DND-41 (cell line): ENCODE results near the gene FRRS1L.

ENCODE experiments used
- ATAC-seq: fragments of 200-7000 bp; cut with Tn5 transposase; 3 replicates; pipeline ENCODE4 v1.9.1; 2021; ENCODE audit warnings: low read depth; ENCODE audit not compliant: insufficient read depth
- DNase-seq: peaks from one replicate; pipeline ENCODE4 v3.0.0-alpha.2; 2020
- H2AFZ ChIP-seq: 2 replicates; pipeline ENCODE4 v1.6.0; 2012; ENCODE audit warnings: low read depth, low read length
- H3K27ac ChIP-seq: 2 replicates; pipeline ENCODE4 v1.5.1; 2012; ENCODE audit warnings: low read length, inconsistent platforms
- H3K27me3 ChIP-seq: fragments of 200-600 bp; sonication (generic); 2 replicates; pipeline ENCODE4 v1.6.0; 2012; ENCODE audit warnings: low read length, mild to moderate bottlenecking, inconsistent platforms; ENCODE audit not compliant: insufficient read depth, poor library complexity
- H3K36me3 ChIP-seq: 2 replicates; pipeline ENCODE4 v1.5.1; 2012; ENCODE audit warnings: low read length, inconsistent platforms; ENCODE audit not compliant: insufficient read depth
- H3K4me1 ChIP-seq: 2 replicates; pipeline ENCODE4 v1.5.1; 2012; ENCODE audit warnings: mild to moderate bottlenecking, low read length; ENCODE audit not compliant: insufficient read depth
- H3K4me2 ChIP-seq: 2 replicates; pipeline ENCODE4 v1.6.0; 2012; ENCODE audit warnings: mild to moderate bottlenecking, moderate library complexity, low read length, inconsistent platforms; ENCODE audit not compliant: insufficient read depth
- H3K4me3 ChIP-seq, 2 experiments: fragments of 200-600 bp in 1 of 2; shearing (Covaris generic) in 1 of 2; 2 replicates each; pipeline ENCODE4 v1.5.1; 2012 to 2016; ENCODE audit warnings: inconsistent platforms in 2 of 2, low read length in 2 of 2, mild to moderate bottlenecking in 2 of 2, low read depth in 1 of 2, moderate library complexity in 1 of 2
- H3K79me2 ChIP-seq: 2 replicates; pipeline ENCODE4 v1.6.0; 2012; ENCODE audit warnings: low read length, inconsistent platforms; ENCODE audit not compliant: insufficient read depth
- H3K9ac ChIP-seq: 2 replicates; pipeline ENCODE4 v1.6.0; 2012; ENCODE audit warnings: low read depth, mild to moderate bottlenecking, inconsistent platforms, low read length, moderate library complexity
- H3K9me3 ChIP-seq: 2 replicates; pipeline ENCODE4 v1.5.1; 2012; ENCODE audit warnings: low read length, moderate library complexity, mild to moderate bottlenecking, inconsistent platforms; ENCODE audit not compliant: insufficient read depth, severe bottlenecking
- H4K20me1 ChIP-seq: 2 replicates; pipeline ENCODE4 v1.6.0; 2012; ENCODE audit warnings: low read length; ENCODE audit not compliant: insufficient read depth
- EZH2 ChIP-seq: IDR thresholded peaks from 3 replicates; pipeline ENCODE4 v1.6.1; 2012; ENCODE audit warnings: borderline replicate concordance, low read depth, mild to moderate bottlenecking, moderate library complexity, low read length, inconsistent platforms; ENCODE audit not compliant: severe bottlenecking
- TF ChIP-seq, protein P1 (sequence below): IDR thresholded peaks from 2 replicates; pipeline ENCODE4 v1.5.1; 2012; ENCODE audit warnings: borderline replicate concordance, low read length, moderate library complexity, mild to moderate bottlenecking; ENCODE audit not compliant: poor library complexity, severe bottlenecking; ENCODE audit errors: extremely low read depth

The FRRS1L gene

DNA sequence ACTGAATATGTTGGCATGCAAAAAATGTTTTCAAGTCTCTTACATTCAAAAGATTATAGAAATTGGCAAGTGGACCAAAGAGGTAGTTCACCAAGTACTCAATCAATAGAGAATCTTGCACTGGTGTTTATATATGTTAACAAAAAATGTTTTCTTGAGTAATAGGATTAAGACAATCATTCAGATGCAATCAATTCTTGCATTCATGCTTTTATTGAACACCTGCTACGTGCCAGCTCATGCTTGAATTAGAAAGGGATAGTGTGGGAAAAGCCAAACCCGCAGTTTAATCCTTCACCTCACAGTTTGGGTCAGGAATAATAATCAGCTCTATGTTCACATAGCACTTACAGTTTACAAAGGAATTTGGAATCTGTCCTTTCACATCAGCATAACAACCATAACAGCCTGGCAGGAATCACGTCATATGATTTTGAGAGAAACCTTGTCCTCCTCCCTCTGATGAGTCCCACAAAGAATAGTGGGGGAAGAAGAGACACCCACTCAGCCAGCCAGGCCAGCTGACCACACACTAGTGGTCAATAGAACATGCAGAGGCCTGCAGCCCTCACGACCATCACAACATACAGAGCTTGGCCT, 36.8 kb upstream of the FRRS1L start:
- ATAC-seq (no peak), DNase-seq (no peak)
- Histone ChIP-seq H3K36me3 (no peaks in the 10 kb centered on the region), H3K9ac (no peak overlapping the region), H3K9me3 (no peaks in the 10 kb centered on the region), H3K4me3 (no peak overlapping the region), H3K27me3 (peaks cover 7% of the 10 kb centered on the region), H3K79me2 (no peaks in the 10 kb centered on the region), H3K4me2 (no peak overlapping the region), H3K4me1 (no peaks in the 10 kb centered on the region), H3K27ac (no peak overlapping the region), H2AFZ (no peak overlapping the region), H4K20me1 (no peaks in the 10 kb centered on the region)
- TF ChIP-seq, protein P1, sequence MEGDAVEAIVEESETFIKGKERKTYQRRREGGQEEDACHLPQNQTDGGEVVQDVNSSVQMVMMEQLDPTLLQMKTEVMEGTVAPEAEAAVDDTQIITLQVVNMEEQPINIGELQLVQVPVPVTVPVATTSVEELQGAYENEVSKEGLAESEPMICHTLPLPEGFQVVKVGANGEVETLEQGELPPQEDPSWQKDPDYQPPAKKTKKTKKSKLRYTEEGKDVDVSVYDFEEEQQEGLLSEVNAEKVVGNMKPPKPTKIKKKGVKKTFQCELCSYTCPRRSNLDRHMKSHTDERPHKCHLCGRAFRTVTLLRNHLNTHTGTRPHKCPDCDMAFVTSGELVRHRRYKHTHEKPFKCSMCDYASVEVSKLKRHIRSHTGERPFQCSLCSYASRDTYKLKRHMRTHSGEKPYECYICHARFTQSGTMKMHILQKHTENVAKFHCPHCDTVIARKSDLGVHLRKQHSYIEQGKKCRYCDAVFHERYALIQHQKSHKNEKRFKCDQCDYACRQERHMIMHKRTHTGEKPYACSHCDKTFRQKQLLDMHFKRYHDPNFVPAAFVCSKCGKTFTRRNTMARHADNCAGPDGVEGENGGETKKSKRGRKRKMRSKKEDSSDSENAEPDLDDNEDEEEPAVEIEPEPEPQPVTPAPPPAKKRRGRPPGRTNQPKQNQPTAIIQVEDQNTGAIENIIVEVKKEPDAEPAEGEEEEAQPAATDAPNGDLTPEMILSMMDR, result no peak
- no peak for TF ChIP-seq EZH2

DNA sequence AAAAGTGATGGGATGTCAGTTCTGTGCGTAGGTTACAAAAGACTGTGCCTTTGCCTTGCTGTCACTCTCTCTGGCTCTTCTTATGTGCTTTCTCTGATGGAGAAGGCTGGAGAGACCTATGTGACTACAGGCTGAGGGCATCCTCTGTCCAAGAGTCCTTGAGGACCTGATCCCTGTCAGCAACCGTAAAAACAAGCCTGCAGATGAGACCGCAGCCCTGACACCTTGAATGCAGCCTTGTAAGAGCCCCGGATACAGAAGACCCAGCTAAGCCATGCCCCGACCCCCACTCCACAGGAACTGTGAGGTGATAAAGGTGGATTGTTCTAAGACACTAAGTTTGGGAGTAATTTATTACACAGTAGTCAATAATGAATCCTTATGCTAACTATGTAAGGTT, 32.6 kb upstream of the FRRS1L start:
- H4K20me1 ChIP-seq, result no peaks in the 10 kb centered on the region

DNA sequence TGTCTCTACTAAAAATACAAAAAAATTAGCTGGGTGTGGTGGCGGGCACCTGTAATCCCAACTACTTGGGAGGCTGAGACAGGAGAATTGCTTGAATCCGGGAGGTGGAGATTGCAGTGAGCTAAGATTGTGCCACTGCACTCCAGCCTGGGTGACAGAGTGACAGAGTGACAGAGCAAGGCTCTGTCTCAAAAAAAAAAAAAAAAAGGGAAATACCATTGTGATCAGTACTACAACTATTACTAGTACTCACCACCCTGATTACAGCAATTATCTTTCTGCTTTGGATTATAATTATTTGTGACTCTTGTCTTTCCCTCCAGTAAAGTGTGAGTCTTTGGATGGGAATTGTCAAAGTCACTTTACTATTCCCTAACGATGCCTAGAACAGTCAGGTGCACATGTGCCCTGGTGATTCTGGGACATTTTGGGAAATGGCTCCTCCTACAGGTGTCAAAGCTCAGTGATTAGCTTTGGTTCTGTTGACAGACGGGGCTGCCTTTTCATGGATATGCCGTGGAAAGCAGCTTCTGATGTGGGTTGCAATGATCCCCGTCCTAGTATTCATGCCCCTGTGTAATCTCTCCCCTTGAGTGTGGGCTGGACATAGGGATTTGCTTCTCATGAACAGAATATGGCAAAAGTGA, 31.8 kb upstream of the FRRS1L start:
- no peak for TF ChIP-seq EZH2
- TF ChIP-seq, protein P1, result peak; percentile 44
- H3K79me2 ChIP-seq, result no peaks in the 10 kb centered on the region

More for the DNA sequence above, 32.6 kb upstream of the FRRS1L start:
- Histone ChIP-seq H3K4me2 (no peak overlapping the region), H3K9ac (no peak overlapping the region), H3K4me3 (no peak overlapping the region), H3K9me3 (no peaks in the 10 kb centered on the region), H3K27ac (no peak overlapping the region), H3K27me3 (peaks cover under 1% of the 10 kb centered on the region), H3K79me2 (no peaks in the 10 kb centered on the region), H3K4me1 (no peaks in the 10 kb centered on the region), H3K36me3 (no peaks in the 10 kb centered on the region), H2AFZ (no peak overlapping the region)
- TF ChIP-seq, protein P1, result no peak
- TF ChIP-seq EZH2, result no peak
- no peak for ATAC-seq
- DNase-seq, result no peak

More for the DNA sequence above, 31.8 kb upstream of the FRRS1L start:
- no peaks in the 10 kb centered on the region for H3K9me3 ChIP-seq
- H3K36me3 ChIP-seq, result no peaks in the 10 kb centered on the region
- no peaks in the 10 kb centered on the region for H3K27me3 ChIP-seq
- no peak overlapping the region for H3K4me2 ChIP-seq
- H4K20me1 ChIP-seq, result no peaks in the 10 kb centered on the region
- no peak overlapping the region for H2AFZ ChIP-seq
- H3K27ac ChIP-seq, result no peak overlapping the region
- no peak for DNase-seq
- ATAC-seq, result no peak
- no peak overlapping the region for H3K4me3 ChIP-seq
- no peaks in the 10 kb centered on the region for H3K4me1 ChIP-seq
- H3K9ac ChIP-seq, result no peak overlapping the region
